Activated CD4-positive, alpha-beta T cell treated with anti-CD3 and anti-CD28 coated beads, Interleukin-2, amount 50 U/mL, for 48 hours (primary cell): ENCODE measurements around the gene DISC1.
"Not testable (repeated sequence)": the region's sequence is repeated elsewhere in the genome, so short reads cannot be mapped to it uniquely, and the experiment has no call there.

Experiments used
- DNase-seq, 2 experiments: peaks; one replicate each; pipeline ENCODE4 v3.0.0-alpha.2; 2020

Gene DISC1

DNA sequence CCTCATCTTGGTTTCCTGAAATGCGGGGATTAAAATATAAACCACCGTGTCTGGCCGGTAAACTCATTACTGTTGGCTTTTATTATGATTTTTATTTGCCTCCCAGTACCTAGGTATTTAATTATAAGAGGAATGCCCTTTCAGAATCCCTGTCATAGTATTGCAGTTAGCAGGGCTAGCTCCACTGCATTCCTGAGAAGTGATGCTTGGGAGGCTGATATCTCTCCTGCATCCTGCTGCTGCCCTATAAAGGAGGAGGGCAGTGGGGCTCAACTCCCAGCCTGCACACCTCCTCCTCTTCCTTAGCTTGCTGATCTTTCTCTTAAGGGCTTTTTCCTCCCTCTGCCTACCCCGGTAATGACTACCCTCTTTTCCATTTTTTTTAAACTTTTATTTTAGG, 19.9 kb upstream of the DISC1 start:
- DNase-seq: no peak

DNA sequence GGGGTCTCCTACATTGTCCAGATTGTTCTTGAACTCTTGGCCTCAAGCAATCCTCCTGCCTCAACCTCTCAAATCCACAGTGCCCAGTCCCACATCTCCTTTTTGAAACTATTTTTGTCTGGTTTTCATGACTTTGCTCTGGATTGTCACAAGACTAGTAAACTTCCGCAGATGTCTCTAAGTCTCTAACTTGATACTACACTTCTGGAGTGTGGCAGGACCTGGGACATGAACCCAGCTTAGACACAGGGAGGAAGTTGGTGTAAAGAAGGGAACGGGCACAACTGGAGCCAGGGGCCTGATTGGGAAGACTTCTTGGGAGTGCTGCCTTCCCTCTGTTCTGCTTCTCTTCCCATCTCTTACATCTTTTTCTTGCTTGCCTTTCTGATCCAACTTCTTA, 16.2 kb upstream of the DISC1 start:
- no peak for DNase-seq

DNA sequence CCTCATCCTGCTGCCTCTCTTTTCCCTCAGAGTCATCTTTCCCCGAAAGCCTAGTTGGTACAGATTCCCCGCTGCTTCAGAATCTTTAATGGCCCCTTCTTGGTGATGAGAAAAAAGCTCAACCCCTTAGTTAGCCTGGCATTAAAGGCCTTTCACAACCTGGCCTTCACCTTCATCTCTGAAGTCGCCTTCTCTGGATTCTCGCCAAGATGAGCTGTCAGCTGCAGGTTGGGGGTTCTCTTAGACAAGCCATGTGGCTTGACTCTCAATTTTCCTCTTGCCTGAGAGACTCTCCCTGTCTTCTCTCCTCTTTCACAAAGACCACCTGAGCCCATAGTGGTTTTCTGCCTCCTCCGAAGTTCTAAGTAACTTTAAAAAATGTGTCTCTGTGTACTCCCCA, 15.5 kb upstream of the DISC1 start:
- no peak for DNase-seq

DNA sequence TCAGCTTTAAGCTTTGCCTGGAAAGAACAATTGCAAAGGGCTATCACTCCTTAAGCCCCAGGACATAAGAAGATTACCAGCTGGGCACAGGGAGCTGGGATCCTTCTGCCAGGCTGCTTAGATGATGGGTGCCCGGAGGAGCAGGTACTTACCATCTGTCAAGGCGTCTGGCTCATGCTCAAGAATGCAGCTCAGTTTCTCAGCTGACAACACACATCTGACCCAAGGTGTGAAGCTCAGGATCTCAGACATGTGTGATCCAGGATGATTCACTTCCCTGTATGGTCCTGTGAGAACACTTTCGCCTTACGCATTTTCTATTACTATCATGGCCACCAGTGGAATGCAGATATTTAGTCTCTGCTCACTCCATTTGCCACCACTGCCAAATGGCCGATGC, 14.7 kb upstream of the DISC1 start:
- no peak for DNase-seq

DNA sequence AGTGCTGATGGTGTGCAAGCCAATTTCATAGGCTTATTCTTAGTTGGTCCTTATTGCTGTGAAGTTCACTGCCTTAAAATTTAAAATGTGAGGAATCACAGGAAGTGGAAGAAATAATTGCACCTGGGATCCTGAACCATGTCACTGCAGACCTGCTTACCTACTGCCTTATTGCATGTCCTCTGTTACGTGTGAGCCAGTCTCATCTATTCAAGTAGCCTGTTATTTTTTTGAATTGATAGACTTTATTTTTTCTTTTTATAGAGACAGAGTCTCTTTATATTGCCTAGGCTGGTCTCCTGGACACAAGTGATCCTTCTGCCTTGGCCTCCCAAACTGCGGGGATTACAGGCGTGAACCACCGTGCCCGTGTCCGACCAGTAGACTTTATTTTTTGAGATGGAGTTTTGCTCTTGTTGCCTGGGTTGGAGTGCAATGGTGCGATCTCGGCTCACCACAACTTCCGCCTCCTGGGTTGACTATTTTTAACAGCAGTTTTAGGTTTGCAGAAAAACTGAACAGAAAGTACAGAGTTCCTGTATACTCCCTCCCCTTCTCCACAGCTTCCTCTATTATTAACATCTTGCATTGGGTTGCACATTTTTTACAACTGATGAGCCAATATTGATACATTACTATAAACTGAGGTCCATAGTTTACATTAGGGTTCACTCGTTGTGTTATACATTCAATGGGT, 14.0 kb upstream of the DISC1 start:
- DNase-seq: peak; percentile 19 to 44

DNA sequence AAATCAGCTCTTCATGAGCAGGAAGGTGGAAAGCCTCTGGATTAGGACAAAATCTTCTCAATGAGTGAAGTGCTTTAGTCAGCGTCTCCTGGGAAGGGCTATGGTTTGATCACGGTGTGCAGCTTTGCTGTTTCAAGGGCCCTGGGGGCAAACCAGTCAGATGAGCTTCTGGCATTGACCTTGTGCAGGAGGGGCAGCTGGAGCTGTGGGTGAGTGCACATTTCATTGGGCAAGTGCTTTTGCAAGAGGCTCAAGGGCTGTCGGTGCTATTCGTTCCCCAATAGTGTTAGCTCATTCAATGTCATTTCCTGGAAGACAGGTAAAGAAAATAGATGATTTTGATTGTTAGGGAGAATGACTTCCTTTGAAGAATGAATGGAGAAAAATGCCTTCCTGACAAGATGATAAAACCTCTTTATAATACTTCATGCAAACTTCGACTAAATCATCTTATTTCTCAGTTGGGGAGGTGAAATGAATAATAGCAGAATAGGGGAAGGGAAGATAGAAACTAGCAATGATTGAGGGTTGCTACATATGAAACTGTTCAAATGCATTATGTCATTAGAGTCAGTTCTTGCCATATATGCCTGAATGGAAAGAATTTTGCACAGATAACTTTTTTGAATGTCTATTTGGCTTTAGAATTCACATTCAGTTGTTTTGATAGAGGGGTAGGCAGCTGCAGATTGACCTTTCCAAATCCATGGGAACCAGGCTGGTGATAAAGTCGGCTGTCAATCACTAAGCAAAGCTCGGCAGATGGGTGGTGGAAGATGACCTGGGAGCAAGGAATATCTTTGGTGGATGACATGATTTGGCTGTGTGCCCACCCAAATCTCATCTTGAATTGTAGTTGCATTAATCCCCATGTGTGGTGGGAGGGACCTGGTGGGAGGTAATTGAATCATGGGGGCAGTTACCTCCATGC, 12.9 kb upstream of the DISC1 start:
- no peak for DNase-seq

DNA sequence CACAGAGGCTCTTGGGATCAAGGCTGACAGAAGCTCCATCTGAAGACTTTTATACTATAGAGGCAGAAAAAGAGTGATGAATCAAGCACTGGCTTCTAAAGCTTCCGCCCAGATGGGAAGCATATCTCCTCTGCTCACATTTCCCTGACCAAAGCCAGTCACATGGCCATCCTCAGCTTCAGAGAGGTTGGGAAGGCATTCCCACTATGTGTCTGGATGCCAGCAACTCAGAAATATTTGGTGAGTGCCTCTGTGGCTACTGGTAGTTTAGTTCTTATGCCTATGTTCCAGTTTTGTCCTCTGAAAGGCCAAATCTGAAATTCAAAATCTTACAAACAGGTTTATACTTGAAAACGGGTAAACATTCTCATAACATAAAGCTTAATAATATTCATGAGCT, 9.9 kb upstream of the DISC1 start:
- DNase-seq: no peak

DNA sequence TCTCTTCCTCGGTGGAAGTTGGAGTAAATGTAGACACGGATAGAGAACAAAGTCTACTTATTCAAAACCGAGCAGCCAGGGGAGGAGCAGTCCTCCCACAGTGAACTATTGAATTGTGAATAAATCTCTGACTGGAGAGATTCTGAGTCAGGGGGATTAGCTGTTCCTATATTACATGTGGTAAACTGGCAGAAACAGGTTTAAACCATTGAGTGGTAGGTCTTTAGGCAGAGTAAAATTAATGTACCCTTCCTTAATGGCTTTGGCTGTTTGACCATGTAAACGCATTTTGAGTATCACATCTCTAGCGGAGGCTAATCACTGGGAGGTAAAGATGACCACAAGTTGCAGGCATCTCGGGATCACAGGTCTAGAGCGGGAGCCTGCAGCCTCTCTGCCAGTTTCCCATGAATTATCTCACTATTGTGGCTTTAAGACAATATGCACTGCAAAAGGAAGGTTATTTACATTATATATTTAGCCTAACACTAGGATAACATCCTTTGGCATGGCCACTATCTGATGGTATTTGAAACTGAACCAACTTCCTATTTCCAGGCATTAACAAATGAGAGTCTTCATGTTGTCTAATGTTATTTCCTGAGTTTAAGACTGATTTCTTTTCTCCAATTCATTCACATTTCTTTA, 7.9 kb upstream of the DISC1 start:
- no peak for DNase-seq

DNA sequence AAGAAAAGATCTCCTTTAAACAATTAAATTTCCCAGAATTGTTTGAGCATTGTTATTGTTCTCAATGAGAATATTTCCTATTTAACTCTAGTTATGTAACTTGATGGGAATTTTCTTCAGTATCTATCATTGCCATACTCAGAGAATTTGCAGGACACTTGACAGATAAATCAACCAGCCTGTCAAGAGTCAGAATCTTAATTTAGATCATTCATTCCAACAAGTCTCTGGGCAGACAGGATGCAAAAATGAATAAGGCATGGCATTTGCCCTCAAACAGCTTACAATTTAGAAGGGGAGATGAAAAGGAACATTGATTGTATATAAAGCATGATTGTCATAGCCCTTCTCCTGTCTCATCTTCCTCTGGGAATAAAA, 7.3 kb upstream of the DISC1 start:
- no peak for DNase-seq

DNA sequence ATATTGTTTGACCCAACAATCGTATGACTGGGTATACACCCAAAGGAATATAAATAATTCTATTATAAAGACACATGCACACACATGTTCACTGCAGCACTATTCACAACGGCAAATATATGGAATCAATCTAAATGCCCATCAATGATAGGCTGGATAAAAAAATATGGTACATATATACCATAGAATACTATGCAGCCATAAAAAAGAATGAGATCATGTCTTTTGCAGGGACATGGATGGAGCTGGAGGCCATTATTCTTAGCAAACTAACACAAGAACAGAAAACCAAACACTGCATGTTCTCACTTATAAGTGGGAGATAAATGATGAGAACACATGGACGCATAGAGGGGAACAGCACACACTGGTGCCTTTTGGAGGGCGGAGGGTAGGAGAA, 1.5 kb upstream of the DISC1 start:
- DNase-seq: not testable (repeated sequence)

DNA sequence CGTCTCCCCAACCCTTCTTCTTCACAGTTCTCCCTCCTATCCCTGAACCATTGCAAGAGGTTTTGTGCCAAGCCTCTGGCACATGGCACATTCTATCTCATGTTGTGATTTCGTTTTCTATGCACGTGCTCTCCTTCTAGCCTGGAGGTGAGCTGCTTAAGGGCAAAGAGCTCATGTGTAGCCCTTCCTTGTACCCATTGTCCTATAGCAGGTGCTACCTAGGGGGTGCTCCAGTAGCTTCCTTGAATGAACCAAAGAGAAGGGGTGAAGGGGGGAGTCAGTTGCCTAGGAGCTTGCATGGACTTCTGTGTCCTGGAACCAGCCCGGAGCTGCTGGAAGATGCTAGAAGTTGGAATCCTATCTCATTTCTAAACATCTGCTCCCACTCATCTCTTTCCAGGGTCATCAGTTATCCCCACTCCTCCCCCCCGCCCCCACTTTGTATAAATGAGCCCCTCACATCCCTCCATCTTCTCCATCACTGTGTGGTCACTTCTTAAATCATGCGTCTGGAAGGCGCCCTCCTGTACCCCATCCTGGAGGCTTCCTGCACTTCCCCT, 535 bp upstream of the DISC1 start:
- no peak for DNase-seq

DNA sequence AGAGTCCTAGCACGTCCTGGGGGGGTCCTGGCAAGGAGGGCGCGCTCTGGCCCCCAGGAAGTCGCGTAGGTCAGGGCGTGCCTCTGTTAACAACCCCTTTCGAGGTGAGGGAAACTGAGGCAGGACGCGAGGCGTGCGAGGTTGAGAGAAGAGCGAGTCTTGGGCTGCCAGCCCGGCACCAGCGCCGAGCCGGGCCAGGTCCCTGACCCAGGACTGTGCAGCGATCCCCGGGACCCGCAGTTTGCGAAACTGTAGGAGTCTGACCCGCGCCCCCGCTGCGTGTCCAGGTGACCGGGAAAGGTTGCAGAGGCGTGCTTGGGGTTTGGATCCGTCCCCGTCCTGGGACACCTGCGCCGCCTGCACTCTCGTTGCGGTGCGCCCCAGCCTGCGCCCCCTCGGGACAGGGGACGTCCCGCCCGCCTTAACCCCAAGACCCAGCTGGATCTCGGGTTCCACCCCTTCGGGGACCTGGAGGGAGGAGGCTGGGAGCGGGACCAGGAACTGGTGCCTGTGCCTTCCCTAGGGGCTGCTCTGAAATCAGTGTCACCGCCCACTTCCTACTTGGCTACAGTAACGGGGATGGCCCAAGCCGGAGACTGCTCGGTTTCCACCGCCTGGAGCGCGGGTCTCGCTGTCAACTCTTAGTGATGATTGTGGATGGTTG, 493 bp downstream of the DISC1 start:
- DNase-seq: peak; percentile 43 to 58

DNA sequence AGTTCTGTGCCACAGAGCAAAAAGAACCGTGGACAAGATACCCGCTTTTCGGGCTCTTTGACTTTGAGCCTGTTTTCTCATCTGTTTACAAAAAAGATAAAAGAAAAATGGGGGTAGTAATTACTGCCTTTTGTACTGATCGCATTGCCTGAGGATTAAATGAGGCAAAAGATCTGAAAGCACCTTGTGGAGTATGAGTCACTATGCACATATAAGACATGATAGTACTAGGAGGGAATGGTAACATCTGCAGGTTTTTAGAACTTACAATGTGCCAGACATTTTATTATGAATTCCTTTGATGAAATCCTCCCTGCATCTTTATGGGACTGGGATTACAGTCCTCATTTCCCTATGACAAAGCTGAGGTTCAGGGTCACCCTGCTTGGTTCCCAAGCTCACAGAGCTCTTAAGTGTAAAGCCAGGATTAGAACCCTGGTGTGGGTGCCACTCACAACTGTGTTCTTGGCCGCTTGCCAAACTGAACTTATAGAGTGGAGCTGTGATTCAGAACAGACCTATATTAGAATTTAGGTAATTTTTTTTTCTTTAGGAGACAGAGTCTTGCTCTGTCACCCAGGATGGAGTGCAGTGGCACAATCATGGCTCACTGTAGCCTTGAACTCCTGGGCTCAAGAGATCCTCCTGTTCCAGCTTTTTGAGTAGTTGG, 1.8 kb downstream of the DISC1 start:
- DNase-seq: peak; percentile 49 to 68

DNA sequence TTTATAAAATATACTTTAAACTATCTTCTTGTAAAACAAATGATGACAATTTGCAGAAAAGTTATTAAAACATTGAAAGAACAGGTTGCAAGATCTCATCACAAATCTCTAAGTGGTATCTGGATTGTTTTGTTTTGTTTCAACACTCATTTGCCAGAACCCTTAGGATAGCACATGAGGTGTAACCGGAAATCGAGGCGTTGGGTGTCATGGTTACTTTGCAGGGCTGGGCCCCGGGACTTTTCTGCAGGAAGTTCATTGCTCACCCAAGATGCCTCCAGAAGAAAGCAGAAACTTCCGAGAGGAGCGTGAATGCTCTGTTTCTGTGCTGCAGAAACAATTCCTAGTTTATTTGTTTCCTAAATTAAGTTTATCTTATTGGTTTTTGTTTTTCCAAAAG, 2.5 kb downstream of the DISC1 start:
- no peak for DNase-seq

DNA sequence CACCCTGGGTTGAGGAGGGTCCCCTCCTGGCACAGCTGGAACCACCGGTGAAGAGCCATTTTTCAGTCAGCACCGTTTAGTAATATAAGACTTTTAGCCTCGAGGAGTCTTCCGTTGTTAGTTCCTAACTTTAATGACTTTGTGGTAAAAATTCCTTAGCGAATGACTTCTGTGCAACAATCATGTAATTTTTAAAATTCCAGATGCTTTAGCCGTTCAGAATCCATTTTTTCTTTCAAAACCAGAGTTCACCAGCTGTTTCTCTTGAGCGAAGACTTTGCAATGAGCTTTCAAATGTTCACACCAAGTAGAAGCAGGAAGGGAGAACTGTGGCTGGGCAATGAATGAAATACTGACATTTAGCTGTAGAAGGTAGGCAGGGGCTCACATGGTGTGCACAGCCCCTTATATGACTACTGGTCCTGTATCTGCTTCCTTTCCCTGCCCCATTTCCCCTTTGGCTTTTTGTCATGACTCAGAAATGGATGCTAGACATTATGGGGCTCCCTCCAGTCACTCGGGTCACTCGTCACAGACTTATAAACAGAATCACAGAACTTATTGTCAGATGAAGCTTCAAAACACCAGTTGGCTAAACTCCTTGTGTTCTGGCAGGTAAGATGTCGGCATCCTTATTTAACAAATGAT, 4.1 kb downstream of the DISC1 start:
- no peak for DNase-seq

DNA sequence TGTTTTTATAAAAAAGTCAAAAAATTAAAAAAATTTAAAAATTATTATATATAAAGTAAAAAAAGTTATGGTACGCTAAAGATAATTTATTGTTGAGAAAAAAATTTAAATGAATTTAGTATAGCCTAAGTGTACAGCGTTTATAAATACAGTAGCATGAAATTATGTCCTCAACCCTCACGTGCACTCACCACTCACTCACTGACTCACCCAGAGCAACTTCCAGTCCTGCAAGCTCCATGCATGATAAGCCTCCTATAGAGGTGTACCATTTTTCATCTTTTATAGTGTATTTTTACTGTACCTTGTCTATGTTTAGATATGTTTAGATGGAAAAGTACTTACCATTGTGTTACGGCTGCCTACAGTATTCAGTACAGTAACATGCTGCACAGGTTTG, 5.1 kb downstream of the DISC1 start:
- DNase-seq: no peak

DNA sequence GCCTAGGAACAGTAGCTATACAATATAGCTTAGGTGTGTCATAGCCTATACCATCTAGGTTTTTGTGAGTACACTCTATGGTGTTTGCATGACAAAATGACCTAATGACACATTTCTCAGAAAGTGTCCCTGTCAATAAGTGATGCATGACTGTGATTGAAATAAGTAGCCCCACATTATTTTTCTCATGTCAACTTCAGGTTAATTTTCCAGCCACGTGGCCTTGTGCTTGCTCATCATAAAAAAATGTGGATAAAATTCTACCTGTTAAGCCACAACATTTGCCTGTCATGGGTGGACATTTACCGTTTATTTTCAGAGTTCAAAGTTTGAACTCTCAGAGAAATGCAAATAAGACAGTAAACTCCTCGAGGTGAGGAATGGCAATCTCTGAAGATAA, 5.5 kb downstream of the DISC1 start:
- DNase-seq: no peak

DNA sequence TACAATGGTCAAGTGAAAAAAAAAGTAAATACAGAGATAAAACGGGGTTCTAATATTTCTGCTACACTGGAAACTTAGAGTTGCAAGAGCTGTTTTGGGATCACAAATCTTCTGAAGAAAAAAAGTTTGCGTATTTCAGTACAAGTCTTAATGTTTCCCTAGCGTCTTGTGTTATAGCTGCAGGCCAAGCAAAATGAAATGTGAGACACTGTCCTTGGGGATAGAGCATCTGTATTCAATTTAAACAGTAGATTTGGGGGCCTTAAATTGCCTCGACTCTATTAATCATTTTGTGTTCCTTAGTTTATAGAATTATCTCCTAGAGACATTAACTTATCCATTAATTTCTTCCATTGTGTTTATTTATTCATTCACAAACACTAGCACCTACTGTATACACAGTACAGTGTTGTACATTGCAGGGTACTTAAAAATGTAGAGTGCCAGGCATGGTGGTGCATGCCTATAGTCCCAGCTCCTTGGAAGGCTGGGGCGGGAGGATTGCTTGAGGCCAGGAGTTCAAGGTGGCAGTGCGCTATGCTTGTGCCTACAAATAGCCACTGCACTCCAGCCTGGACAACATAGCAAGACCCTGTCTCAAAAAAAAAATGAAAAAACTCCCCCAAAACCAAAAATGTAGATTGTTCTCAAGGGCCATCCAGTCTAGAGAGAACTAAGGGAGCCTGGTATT, 7.9 kb downstream of the DISC1 start:
- DNase-seq: no peak

DNA sequence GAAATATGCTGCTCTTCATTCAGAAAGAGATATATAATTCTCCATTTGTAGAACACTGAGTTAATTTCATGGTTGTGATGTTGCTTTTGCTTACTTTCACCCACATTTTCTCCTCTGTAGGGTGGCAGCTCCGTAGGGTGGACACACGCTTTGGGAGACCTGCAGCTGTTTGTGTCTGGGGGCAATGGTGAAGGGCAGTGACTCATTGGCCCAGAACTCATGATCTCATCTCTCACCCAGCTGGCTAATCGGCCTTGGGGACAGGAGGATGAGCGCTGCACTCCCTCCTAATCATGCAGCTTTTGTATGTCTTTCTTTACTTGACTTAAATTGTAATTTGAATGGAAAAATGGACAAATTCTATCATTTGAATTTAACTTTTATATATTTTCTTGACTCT, 9.6 kb downstream of the DISC1 start:
- no peak for DNase-seq

DNA sequence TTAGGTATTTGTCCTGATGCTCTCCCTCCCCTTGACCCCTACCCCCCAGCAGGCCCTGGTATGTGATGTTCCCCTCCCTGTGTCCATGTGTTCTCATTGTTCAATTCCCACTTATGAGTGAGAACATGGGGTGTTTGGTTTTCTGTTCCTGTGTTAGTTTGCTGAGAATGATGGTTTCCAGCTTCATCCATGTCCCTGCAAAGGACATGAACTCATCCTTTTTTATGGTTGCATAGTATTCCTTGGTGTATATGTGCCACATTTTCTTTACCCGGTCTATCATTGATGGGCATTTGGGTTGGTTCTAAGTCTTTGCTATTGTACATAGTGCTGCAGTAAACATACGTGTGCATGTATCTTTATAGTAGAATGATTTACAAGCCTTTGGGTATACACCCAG, 10.3 kb downstream of the DISC1 start:
- DNase-seq: not testable (repeated sequence)

DNA sequence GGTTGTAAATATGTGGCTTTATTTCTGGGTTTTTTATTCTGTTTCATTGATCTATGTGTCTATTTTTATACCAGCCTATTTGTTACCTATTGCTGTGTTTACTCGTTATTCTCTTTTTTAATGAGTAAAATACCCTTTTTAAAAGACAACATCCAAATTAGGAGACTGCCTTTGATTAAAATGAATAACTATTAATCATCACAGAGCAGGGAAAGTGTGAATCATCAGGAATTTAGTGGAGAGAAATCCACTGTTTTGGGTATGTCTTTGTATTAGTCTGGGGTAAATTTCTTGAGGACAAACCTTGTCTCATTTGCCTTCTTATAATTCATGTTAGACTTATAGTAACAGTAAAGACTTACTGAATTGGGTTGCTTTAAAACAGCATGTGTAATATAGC, 12.1 kb downstream of the DISC1 start:
- no peak for DNase-seq
